Mesothelial cell of epicardium (in vitro differentiated cells): ENCODE measurements around the gene DTL. TPM values are rescaled to one million over a fixed set of nuclear protein-coding genes. Genes with fewer than 3 reads are reported as not detected.

Experiments
- DNase-seq, 2 experiments: peaks; one replicate each; pipeline ENCODE4 v3.0.0; 2021; ENCODE audit warnings: low spot score in 2 of 2; ENCODE audit not compliant: unreplicated experiment in 2 of 2
- H3K27ac Mint-ChIP-seq: 2 replicates; pipeline ENCODE4 v1.8.0; 2021; ENCODE audit warnings: mixed read lengths
- H3K27me3 Mint-ChIP-seq: 2 replicates; pipeline ENCODE4 v1.8.0; 2021; ENCODE audit warnings: low read depth, mixed read lengths
- H3K36me3 Mint-ChIP-seq: 2 replicates; pipeline ENCODE4 v1.8.0; 2021; ENCODE audit warnings: mixed read lengths
- H3K4me1 Mint-ChIP-seq: 2 replicates; pipeline ENCODE4 v1.8.0; 2021; ENCODE audit warnings: mixed read lengths
- H3K4me3 Mint-ChIP-seq: 2 replicates; pipeline ENCODE4 v1.8.0; 2021; ENCODE audit warnings: mild to moderate bottlenecking, moderate library complexity, mixed read lengths
- H3K9me3 Mint-ChIP-seq: 2 replicates; pipeline ENCODE4 v1.8.0; 2021; ENCODE audit warnings: mixed read lengths
- total RNA-seq: library from RNA; stranded (reverse); gene quantifications from 3 replicates; pipeline ENCODE4 v1.2.1, GENCODE V29; 2021
- TF ChIP-seq, protein P1 (sequence below): fragments of 200-600 bp; sonication (generic); IDR thresholded peaks from one replicate; pipeline ENCODE4 v1.5.0; 2021; ENCODE audit warnings: antibody characterized with exemption; ENCODE audit not compliant: unreplicated experiment

The DTL gene
- total RNA-seq, 1 donor from 2014 or later, result 12.7 TPM

DNA sequence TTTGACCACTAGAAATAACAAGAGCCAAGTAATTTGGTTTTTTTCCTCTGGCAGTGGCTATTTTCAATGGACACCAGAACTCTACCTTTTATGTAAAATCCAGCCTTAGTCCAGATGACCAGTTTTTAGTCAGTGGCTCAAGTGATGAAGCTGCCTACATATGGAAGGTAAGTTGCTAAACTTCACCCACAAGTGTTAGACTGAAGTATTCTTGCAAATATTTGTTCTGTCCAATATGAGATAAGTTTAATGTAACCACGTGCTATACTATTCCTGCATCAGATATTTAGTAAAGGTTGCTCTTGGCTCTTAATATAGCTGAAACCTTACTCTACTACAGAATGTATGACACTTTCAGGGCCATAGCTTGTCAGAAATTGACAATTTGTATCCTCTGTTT is 36.5 kb downstream of the DTL start:
- Mint-ChIP-seq H3K4me1 (no peaks in the 10 kb centered on the region), H3K9me3 (no peaks in the 10 kb centered on the region), H3K36me3 (peaks cover 5% of the 10 kb centered on the region), H3K27ac (no peak overlapping the region), H3K4me3 (no peak overlapping the region), H3K27me3 (no peaks in the 10 kb centered on the region)
- TF ChIP-seq, protein P1, sequence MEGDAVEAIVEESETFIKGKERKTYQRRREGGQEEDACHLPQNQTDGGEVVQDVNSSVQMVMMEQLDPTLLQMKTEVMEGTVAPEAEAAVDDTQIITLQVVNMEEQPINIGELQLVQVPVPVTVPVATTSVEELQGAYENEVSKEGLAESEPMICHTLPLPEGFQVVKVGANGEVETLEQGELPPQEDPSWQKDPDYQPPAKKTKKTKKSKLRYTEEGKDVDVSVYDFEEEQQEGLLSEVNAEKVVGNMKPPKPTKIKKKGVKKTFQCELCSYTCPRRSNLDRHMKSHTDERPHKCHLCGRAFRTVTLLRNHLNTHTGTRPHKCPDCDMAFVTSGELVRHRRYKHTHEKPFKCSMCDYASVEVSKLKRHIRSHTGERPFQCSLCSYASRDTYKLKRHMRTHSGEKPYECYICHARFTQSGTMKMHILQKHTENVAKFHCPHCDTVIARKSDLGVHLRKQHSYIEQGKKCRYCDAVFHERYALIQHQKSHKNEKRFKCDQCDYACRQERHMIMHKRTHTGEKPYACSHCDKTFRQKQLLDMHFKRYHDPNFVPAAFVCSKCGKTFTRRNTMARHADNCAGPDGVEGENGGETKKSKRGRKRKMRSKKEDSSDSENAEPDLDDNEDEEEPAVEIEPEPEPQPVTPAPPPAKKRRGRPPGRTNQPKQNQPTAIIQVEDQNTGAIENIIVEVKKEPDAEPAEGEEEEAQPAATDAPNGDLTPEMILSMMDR, result no peak
- DNase-seq, result no peak

DNA sequence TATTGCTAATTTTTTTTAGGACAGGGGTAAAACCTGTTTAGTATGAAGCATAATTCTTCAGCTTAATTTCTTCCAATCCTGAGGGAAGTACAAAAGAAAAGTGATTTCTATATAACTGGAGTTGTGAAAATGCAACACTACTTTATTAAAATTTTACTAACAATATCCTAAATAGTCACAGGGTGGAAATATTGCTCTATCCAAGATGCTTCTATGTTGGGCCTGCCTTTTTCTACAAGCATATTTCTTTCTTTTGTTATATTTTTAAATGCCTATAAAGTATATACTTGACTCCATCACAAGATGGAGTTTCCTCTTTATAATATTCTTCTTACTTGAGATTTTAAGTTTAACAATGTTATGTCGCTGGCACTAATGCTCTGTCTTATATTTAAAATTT is 37.9 kb downstream of the DTL start:
- Mint-ChIP-seq H3K9me3 (no peaks in the 10 kb centered on the region), H3K4me3 (no peak overlapping the region), H3K27ac (no peak overlapping the region), H3K4me1 (no peaks in the 10 kb centered on the region), H3K36me3 (peaks cover 5% of the 10 kb centered on the region), H3K27me3 (no peaks in the 10 kb centered on the region)
- no peak for DNase-seq
- TF ChIP-seq, protein P1, result no peak

DNA sequence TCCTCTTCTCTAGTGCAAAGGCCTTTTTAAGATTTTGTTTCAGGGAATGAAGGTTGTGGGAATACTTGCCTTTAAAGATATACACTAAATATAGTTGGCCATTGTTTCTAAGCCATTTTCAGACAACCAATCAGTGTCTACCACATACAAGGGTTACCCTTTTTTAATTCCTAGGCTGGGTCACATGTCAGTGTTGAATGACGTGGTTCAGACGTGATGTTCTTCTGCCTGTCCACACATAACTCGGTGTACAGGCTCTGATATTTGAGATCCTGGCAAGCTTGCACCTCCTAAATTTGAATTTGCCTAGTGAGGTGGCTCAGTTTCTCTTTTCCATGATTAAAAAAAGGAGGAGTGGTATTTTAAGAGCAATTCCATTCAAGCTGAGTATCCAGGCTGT is 38.8 kb downstream of the DTL start:
- no peak for DNase-seq
- TF ChIP-seq, protein P1, result no peak
- Mint-ChIP-seq H3K4me1 (no peaks in the 10 kb centered on the region), H3K27ac (no peak overlapping the region), H3K36me3 (peaks cover 5% of the 10 kb centered on the region), H3K27me3 (no peaks in the 10 kb centered on the region), H3K9me3 (no peaks in the 10 kb centered on the region), H3K4me3 (no peak overlapping the region)

DNA sequence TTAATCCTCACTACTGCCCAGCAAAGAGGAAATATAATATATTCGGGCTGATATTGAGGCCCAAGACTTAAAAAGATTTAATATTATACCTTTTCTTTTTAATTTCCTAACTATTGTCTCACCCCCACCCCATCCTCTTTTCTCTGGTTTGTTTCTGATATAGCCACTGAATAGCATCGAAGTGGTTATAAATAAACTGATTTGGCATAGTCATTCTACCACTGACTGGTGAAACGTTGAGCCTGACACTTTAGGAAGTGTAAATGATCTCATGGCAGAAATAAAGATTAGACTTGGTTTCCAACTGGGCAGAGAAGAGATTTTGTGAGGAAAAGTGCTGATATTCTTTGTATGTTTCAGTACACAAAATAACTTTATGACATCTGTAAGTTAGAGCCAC is 39.3 kb downstream of the DTL start:
- Mint-ChIP-seq H3K9me3 (no peaks in the 10 kb centered on the region), H3K27ac (no peak overlapping the region), H3K4me1 (no peaks in the 10 kb centered on the region), H3K27me3 (no peaks in the 10 kb centered on the region), H3K4me3 (no peak overlapping the region), H3K36me3 (peaks cover 5% of the 10 kb centered on the region)
- no peak for DNase-seq
- TF ChIP-seq, protein P1, result no peak

DNA sequence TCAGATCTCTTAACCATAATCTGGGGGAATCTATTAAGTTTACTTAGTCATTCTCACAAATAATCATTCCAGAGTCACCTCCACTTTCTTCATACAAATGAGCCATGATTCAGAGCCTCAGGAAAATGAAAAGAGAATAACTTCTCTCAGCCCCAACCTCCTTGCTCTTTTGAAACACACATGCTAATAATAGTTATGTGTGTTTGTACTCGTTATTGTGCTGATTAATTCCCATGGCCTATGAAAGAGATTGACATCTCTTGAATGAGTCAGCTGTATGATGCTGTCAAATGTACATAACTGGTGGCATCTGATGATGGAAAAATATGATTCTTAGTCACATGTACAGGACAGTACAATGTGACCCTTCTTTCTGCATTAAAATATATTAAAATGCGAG is 41.5 kb downstream of the DTL start:
- no peaks in the 10 kb centered on the region for H3K4me1 Mint-ChIP-seq
- TF ChIP-seq, protein P1, result no peak
- peaks cover 5% of the 10 kb centered on the region for H3K36me3 Mint-ChIP-seq
- no peaks in the 10 kb centered on the region for H3K9me3 Mint-ChIP-seq
- H3K4me3 Mint-ChIP-seq, result no peak overlapping the region
- no peak for DNase-seq
- H3K27me3 Mint-ChIP-seq, result no peaks in the 10 kb centered on the region
- no peak overlapping the region for H3K27ac Mint-ChIP-seq

DNA sequence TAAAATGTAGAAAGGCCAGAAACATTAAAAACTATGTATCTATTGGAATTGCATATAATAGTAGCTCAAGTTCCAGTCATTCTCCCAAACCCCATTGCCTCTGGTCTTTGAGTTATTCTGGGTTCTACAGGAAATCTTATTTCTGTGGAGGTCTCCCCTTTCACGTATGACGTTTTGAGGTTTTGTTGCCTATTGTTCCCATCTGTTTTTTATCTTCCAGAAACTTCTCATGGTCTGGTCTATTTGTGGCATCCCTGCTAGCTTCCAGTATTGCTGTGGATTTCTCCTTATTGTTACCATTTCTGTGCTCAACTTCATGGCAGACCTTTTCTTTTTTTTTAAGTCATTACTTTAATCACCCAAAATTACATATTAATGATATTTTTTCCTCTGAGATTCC is 43.3 kb downstream of the DTL start:
- Mint-ChIP-seq H3K27me3 (no peaks in the 10 kb centered on the region), H3K27ac (no peak overlapping the region), H3K9me3 (no peaks in the 10 kb centered on the region), H3K4me1 (no peaks in the 10 kb centered on the region), H3K4me3 (no peak overlapping the region), H3K36me3 (peaks cover under 1% of the 10 kb centered on the region)
- no peak for DNase-seq
- TF ChIP-seq, protein P1, result no peak
